GM12878 (cell line): ENCODE data around the gene PDE1C. TPM values are rescaled to one million over a fixed set of nuclear protein-coding genes. Genes with fewer than 3 reads are reported as not detected.

Experiments used
- ATAC-seq: fragments of 200-7000 bp; cut with Tn5 transposase; 3 replicates; pipeline ENCODE4 v1.9.1; 2020; ENCODE audit warnings: mild to moderate bottlenecking, moderate library complexity
- BruUV-seq: library from RNA; stranded (reverse); fragments of 400-500 nt; replicated peaks from 2 replicates; lab custom pipeline; 2021; lab: Mats Ljungman, UMichigan
- CTCF ChIA-PET: fragments of 300-600 bp; sonication (Branson Sonifier 250); formaldehyde crosslinking; extraction: SDS; loops from one replicate; lab custom pipeline; 2021; ENCODE audit warnings: inconsistent platforms; lab: Yijun Ruan, JAX
- POLR2A ChIA-PET: fragments of 350-600 bp; formaldehyde crosslinking; extraction: SDS; loops from one replicate; lab custom pipeline; 2021; ENCODE audit warnings: inconsistent platforms; lab: Charles Lee
- RAD21 ChIA-PET: fragments of 300-600 bp; sonication (Branson Sonifier 250); formaldehyde crosslinking; loops from one replicate; lab custom pipeline; 2023; ENCODE audit warnings: antibody characterized with exemption; ENCODE audit not compliant: unreplicated experiment; lab: Charles Lee
- SMC1A ChIA-PET: fragments of 300-600 bp; sonication (Branson Sonifier 250); formaldehyde crosslinking; loops from one replicate; lab custom pipeline; 2023; ENCODE audit not compliant: unreplicated experiment, uncharacterized antibody; lab: Charles Lee
- DNase-seq: peaks from one replicate; pipeline ENCODE4 v3.0.0-alpha.2; 2011; ENCODE audit warnings: low read depth, low spot score
- FAIRE-seq: peaks from 3 replicates; lab custom pipeline; 2011; peaks lifted over from hg19 to GRCh38; lab: Jason Lieb, UNC
- H2AFZ ChIP-seq: 2 replicates; pipeline ENCODE4 v1.6.0; 2011; ENCODE audit warnings: low read depth, low read length, control low read depth; ENCODE audit not compliant: control insufficient read depth
- H3K27ac ChIP-seq: 2 replicates; pipeline ENCODE4 v1.5.1; 2011; ENCODE audit warnings: control low read depth; ENCODE audit not compliant: control insufficient read depth, insufficient read depth
- H3K27me3 ChIP-seq, 2 experiments: replicated peaks in 1 of 2; 2 replicates each; pipeline versions ENCODE4 v1.6.0 to v1.6.1; 2011; ENCODE audit warnings: low read length in 1 of 2; ENCODE audit not compliant: control insufficient read depth in 2 of 2, insufficient read depth in 2 of 2
- H3K36me3 ChIP-seq, 2 experiments: 2 replicates each; pipeline ENCODE4 v1.5.1; 2011; ENCODE audit warnings: low read length in 1 of 2; ENCODE audit not compliant: control insufficient read depth in 2 of 2, insufficient read depth in 2 of 2
- H3K4me1 ChIP-seq: 2 replicates; pipeline ENCODE4 v1.6.1; 2011; ENCODE audit warnings: mild to moderate bottlenecking, low read length, moderate library complexity, mixed read lengths; ENCODE audit not compliant: control insufficient read depth, insufficient read depth
- H3K4me2 ChIP-seq: 2 replicates; pipeline ENCODE4 v1.6.0; 2011; ENCODE audit warnings: control low read depth; ENCODE audit not compliant: control insufficient read depth, insufficient read depth
- H3K4me3 ChIP-seq: fragments of 200-600 bp; sonication (generic); 2 replicates; pipeline ENCODE4 v1.5.1; 2016
- H3K79me2 ChIP-seq: 2 replicates; pipeline ENCODE4 v1.6.0; 2011; ENCODE audit warnings: low read length; ENCODE audit not compliant: control insufficient read depth, insufficient read depth
- H3K9ac ChIP-seq: 2 replicates; pipeline ENCODE4 v1.8.0; 2011; ENCODE audit warnings: low read length, control low read depth, mixed read lengths; ENCODE audit not compliant: control insufficient read depth, insufficient read depth
- H3K9me3 ChIP-seq: replicated peaks from 3 replicates; pipeline ENCODE4 v1.5.1; 2011; ENCODE audit warnings: mild to moderate bottlenecking, low read length; ENCODE audit not compliant: control insufficient read depth, insufficient read depth
- H4K20me1 ChIP-seq: 2 replicates; pipeline ENCODE4 v1.6.0; 2011; ENCODE audit not compliant: control insufficient read depth, insufficient read depth
- ATF7 ChIP-seq: fragments of 450-650 bp; IDR thresholded peaks from 2 replicates; pipeline ENCODE4 v1.6.1; 2016; ENCODE audit warnings: low read depth, mild to moderate bottlenecking
- BCL11A ChIP-seq: IDR thresholded peaks from 2 replicates; pipeline ENCODE4 v1.6.1; 2011; ENCODE audit warnings: low read depth, low read length
- CBFB ChIP-seq: IDR thresholded peaks from 2 replicates; pipeline ENCODE4 v1.6.1; 2016; ENCODE audit warnings: antibody characterized with exemption, low read depth
- EED ChIP-seq: sonication (generic); IDR thresholded peaks from 2 replicates; pipeline ENCODE4 v1.6.1; 2016; ENCODE audit warnings: antibody characterized with exemption, low read depth
- FOXM1 ChIP-seq: IDR thresholded peaks from 2 replicates; pipeline ENCODE4 v1.6.1; 2012; ENCODE audit warnings: low read depth, mild to moderate bottlenecking, inconsistent platforms, low read length, moderate library complexity
- GABPA ChIP-seq: IDR thresholded peaks from 2 replicates; pipeline ENCODE4 v1.6.1; 2014; ENCODE audit warnings: antibody characterized with exemption, low read depth, mild to moderate bottlenecking, inconsistent platforms
- IKZF1 ChIP-seq: fragments of 450-650 bp; conservative IDR thresholded peaks from 2 replicates; pipeline ENCODE4 v1.6.1; 2017; ENCODE audit warnings: antibody characterized with exemption, mild to moderate bottlenecking
- JUNB ChIP-seq: IDR thresholded peaks from 2 replicates; pipeline ENCODE4 v1.6.1; 2016; ENCODE audit warnings: antibody characterized with exemption, mild to moderate bottlenecking
- NFIC ChIP-seq: IDR thresholded peaks from 2 replicates; pipeline ENCODE4 v1.6.1; 2012; ENCODE audit warnings: low read depth, mild to moderate bottlenecking, inconsistent platforms, low read length, moderate library complexity
- NR2F1 ChIP-seq: fragments of 450-650 bp; conservative IDR thresholded peaks from 2 replicates; pipeline ENCODE4 v1.6.1; 2017; ENCODE audit warnings: mild to moderate bottlenecking
- POLR2A ChIP-seq: IDR thresholded peaks from 2 replicates; pipeline ENCODE4 v1.6.1; 2011; ENCODE audit warnings: low read depth, mild to moderate bottlenecking, low read length
- RB1 ChIP-seq: fragments of 450-650 bp; formaldehyde crosslinking; IDR thresholded peaks from 2 replicates; pipeline ENCODE4 v1.6.1; 2017; ENCODE audit warnings: mild to moderate bottlenecking, borderline replicate concordance
- YBX1 ChIP-seq: fragments of 450-650 bp; IDR thresholded peaks from 2 replicates; pipeline ENCODE4 v1.6.1; 2016; ENCODE audit warnings: antibody characterized with exemption
- ZNF384 ChIP-seq: IDR thresholded peaks from 2 replicates; pipeline ENCODE4 v1.6.1; 2012; ENCODE audit warnings: low read depth, mild to moderate bottlenecking, low read length, improper control_type of control experiment, borderline replicate concordance
- ZNF592 ChIP-seq: fragments of 450-650 bp; IDR thresholded peaks from 2 replicates; pipeline ENCODE4 v1.6.1; 2017; ENCODE audit warnings: mild to moderate bottlenecking, moderate library complexity
- WGBS: methylation state at CpG from one replicate; pipeline ENCODE4 v1.1.6; 2016; ENCODE audit warnings: low lambda C conversion rate; ENCODE audit not compliant: insufficient replicate concordance, insufficient coverage; ENCODE audit errors: missing lambda C conversion rate; 5-methylcytosine and 5-hydroxymethylcytosine counted together
- in situ Hi-C: fragments of 300-500 bp; cut with MboI; formaldehyde crosslinking; loops from 9 replicates; pipeline ENCODE4 v1.14.3; 2018; ENCODE audit warnings: mixed read lengths
- intact Hi-C: fragments of 100-400 bp; cut with micrococcal nuclease; formaldehyde crosslinking; loops from one replicate; pipeline ENCODE4 v1.14.2; 2022; ENCODE audit not compliant: unreplicated experiment
- polyA plus RNA-seq, 11 experiments: library from polyadenylated mRNA; depleted of rRNA in 4 of 11; unstranded in 6 of 11; stranded (reverse) in 5 of 11; fragments of >200 nt; fragmentation: Nextera tagmentation in 4 of 11; fragmentation: Illumina TruSeq in 1 of 11; extraction: Ambion mirVana in 4 of 11; extraction: Trizol in 1 of 11; gene quantifications; 1 replicate in 1 of 11; 2 replicates in 10 of 11; pipeline versions ENCODE4 v1.2.1 to v1.2.3, GENCODE V29; 2011 to 2016; ENCODE audit warnings: inconsistent platforms in 2 of 11, missing spikeins in 2 of 11, low read depth in 1 of 11
- total RNA-seq, 4 experiments: library from RNA; depleted of rRNA in 3 of 4; stranded (reverse); fragments of >200 nt in 3 of 4; fragmentation: Illumina TruSeq in 1 of 4; extraction: Trizol in 1 of 4; gene quantifications; 2 replicates each; pipeline versions ENCODE4 v1.2.1 to v1.2.3, GENCODE V29; 2013 to 2021
- TF ChIP-seq, protein P1 (sequence below): IDR thresholded peaks from 2 replicates; pipeline ENCODE4 v1.6.1; 2012; ENCODE audit warnings: low read length, inconsistent platforms

PDE1C gene
- total and polyA plus RNA-seq, 10 of the 15 experiments (the other 5 are each of a cell fraction or from before 2014, with no cell fraction given) = 0.29 to 2.3 (median 0.70) TPM

DNA sequence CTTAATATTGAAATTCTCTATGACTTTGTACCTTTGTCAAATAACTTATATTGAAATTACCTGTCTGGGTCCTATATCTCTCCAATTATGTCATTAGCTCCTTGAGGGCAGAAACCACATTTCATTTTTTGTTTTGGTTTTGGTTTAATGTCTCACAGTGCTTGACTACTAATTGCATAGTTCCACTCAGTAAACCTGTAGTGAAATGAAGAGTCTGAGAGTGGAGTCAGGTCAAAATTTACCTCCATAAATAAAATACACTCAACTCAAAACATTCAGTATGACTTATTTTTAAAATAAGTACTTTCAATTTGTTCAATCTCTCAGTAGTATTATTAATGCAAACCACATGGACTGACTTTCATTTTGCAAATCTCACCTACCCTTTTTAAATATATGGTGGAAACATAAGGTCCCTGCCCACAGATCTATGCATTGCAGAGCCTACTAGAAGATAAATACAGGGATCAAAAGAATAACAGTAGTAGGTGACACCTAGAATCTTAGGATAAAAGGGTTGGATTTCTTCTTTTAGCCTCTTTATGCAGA is 32.5 kb downstream of the PDE1C start (continued):
- no peak for TF ChIP-seq ZNF384
- 0 out of 2 replicates have a peak, but pooled peaks have one; percentile 23 for TF ChIP-seq FOXM1
- TF ChIP-seq NR2F1 = peak; percentile 41; the same call in 1 of the 2 replicates
- TF ChIP-seq IKZF1 = no peak
- TF ChIP-seq ZNF592 = peak; percentile 62; the same call in 1 of the 2 replicates
- TF ChIP-seq YBX1 = no peak

DNA sequence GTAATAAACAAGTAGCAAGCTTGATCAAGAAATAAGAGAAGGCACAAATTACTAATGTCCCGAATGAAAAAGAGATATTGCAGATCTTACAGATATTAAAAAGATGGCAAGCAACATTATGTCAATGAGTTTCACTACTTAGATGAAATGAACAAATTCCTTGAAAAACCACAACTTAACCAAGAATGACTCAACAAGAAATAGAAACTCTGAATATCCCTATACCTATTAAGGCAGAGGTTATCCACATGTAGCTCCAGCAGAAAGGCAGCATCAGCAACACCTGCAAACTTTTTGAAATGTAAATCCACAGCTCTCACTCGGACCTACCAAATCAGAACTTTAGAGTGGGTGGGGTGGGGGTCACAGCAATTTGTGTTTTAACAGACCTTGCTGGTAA is 33.6 kb downstream of the PDE1C start:
- Histone ChIP-seq H3K9me3 (no peaks in the 10 kb centered on the region; the same call in 2 of the 3 replicates), H3K4me2 (no peak overlapping the region), H3K9ac (no peak overlapping the region), H3K27me3 (peaks cover 1 to 3% of the 10 kb centered on the region in 2 experiments; a peak in 1 of 4 replicates), H3K36me3 (no peaks in the 10 kb centered on the region), H3K4me1 (no peaks in the 10 kb centered on the region), H3K27ac (no peak overlapping the region), H3K4me3 (no peak overlapping the region), H4K20me1 (no peaks in the 10 kb centered on the region; the same call in 1 of the 2 replicates), H2AFZ (no peak overlapping the region), H3K79me2 (no peaks in the 10 kb centered on the region)
- 0% methylated on average over 2 of the region's 2 CpGs for WGBS
- intact Hi-C loops (loop anchor here (2.0 kb wide), 1 partner anchor 254 kb away; no protein-coding TSS in a partner anchor), in situ Hi-C loops (no loop called here)
- POLR2A ChIA-PET = interaction anchor here (0.7 kb wide), 1 partner anchor 143 kb away, joined by 3 read pairs; no protein-coding TSS in a partner anchor
- ATAC-seq = peak; percentile 68
- SMC1A ChIA-PET = interaction anchor here (1.0 to 2.0 kb wide), 7 partner anchors 12 to 293 kb away, joined by 3 to 5 read pairs (median 4); no protein-coding TSS in a partner anchor
- no peak for DNase-seq
- FAIRE-seq = no peak
- BruUV-seq = no TSS peak
- RAD21 ChIA-PET = interaction anchor here (0.6 to 2.4 kb wide), 2 partner anchors 143 to 175 kb away, joined by 4 to 8 read pairs; no protein-coding TSS in a partner anchor
- CTCF ChIA-PET = interaction anchor here (1.1 to 1.5 kb wide), 2 partner anchors 14 to 87 kb away, joined by 3 read pairs; no protein-coding TSS in a partner anchor
- TF ChIP-seq EED (peak; percentile 55; the same call in 1 of the 2 replicates), NFIC (peak; percentile 71; the same call in 1 of the 2 replicates), CBFB (0 out of 2 replicates have a peak, but pooled peaks have one; percentile 37), BCL11A (0 out of 2 replicates have a peak, but pooled peaks have one; percentile 16), POLR2A (no peak), RB1 (no peak), JUNB (peak; percentile 84), GABPA (0 out of 2 replicates have a peak, but pooled peaks have one; percentile 34), ATF7 (peak; percentile 37; the same call in 1 of the 2 replicates)
- TF ChIP-seq, protein P1, sequence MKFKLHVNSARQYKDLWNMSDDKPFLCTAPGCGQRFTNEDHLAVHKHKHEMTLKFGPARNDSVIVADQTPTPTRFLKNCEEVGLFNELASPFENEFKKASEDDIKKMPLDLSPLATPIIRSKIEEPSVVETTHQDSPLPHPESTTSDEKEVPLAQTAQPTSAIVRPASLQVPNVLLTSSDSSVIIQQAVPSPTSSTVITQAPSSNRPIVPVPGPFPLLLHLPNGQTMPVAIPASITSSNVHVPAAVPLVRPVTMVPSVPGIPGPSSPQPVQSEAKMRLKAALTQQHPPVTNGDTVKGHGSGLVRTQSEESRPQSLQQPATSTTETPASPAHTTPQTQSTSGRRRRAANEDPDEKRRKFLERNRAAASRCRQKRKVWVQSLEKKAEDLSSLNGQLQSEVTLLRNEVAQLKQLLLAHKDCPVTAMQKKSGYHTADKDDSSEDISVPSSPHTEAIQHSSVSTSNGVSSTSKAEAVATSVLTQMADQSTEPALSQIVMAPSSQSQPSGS = 0 out of 2 replicates have a peak, but pooled peaks have one; percentile 42
